Fibroblast of lung (primary cell): ENCODE results near the gene WDR75. TPM values are rescaled to one million over a fixed set of nuclear protein-coding genes. Genes with fewer than 3 reads are reported as not detected.

Experiments
- DNase-seq, 2 donors: peaks; one replicate each; pipeline versions ENCODE4 v3.0.0 to v3.0.0-alpha.2; 2010; ENCODE audit warnings: low read depth in 2 of 2
- H2AFZ ChIP-seq: 2 replicates; pipeline ENCODE4 v1.5.1; 2012; ENCODE audit warnings: low read length, control low read depth, inconsistent platforms
- H3K27ac ChIP-seq: 2 replicates; pipeline ENCODE4 v1.5.1; 2011; ENCODE audit warnings: low read length, control low read depth; ENCODE audit not compliant: insufficient read depth
- H3K27me3 ChIP-seq: 2 replicates; pipeline ENCODE4 v1.5.1; 2011; ENCODE audit warnings: mild to moderate bottlenecking, low read length; ENCODE audit not compliant: control insufficient read depth, insufficient read depth
- H3K36me3 ChIP-seq: 2 replicates; pipeline ENCODE4 v1.5.1; 2011; ENCODE audit warnings: low read length; ENCODE audit not compliant: control insufficient read depth, insufficient read depth
- H3K4me1 ChIP-seq: 2 replicates; pipeline ENCODE4 v1.5.1; 2011; ENCODE audit warnings: low read length; ENCODE audit not compliant: control insufficient read depth, insufficient read depth; ENCODE audit errors: extremely low read depth
- H3K4me2 ChIP-seq: 2 replicates; pipeline ENCODE4 v1.5.1; 2011; ENCODE audit warnings: low read length, control low read depth; ENCODE audit not compliant: insufficient read depth; ENCODE audit errors: extremely low read depth
- H3K4me3 ChIP-seq, 4 experiments: fragments of 200-600 bp in 1 of 4; sonication (generic) in 1 of 4; replicated peaks in 1 of 4; 2 replicates each; pipeline ENCODE4 v1.5.1; 2011 to 2016; ENCODE audit warnings: low read length in 4 of 4, low read depth in 3 of 4, mild to moderate bottlenecking in 3 of 4, control low read depth in 2 of 4, inconsistent platforms in 1 of 4, mixed read lengths in 1 of 4; ENCODE audit not compliant: insufficient read depth in 1 of 4; ENCODE audit errors: control extremely low read depth in 1 of 4
- H3K79me2 ChIP-seq: 2 replicates; pipeline ENCODE4 v1.5.1; 2012; ENCODE audit warnings: mild to moderate bottlenecking, low read length, inconsistent platforms; ENCODE audit not compliant: control insufficient read depth, insufficient read depth
- H3K9ac ChIP-seq: 2 replicates; pipeline ENCODE4 v1.5.1; 2011; ENCODE audit warnings: mild to moderate bottlenecking, low read length, control low read depth; ENCODE audit not compliant: insufficient read depth
- H3K9me3 ChIP-seq: 2 replicates; pipeline ENCODE4 v1.5.1; 2012; ENCODE audit warnings: low read depth, low read length; ENCODE audit not compliant: control insufficient read depth, insufficient read depth
- H4K20me1 ChIP-seq: 2 replicates; pipeline ENCODE4 v1.5.1; 2011; ENCODE audit warnings: low read length; ENCODE audit not compliant: control insufficient read depth, insufficient read depth; ENCODE audit errors: extremely low read depth
- CTCF ChIP-seq, 2 donors: IDR thresholded peaks in 1 of 2; conservative IDR thresholded peaks in 1 of 2; 1 replicate in 1 of 2; 2 replicates in 1 of 2; pipeline ENCODE4 v1.5.1; 2011 to 2012; ENCODE audit warnings: low read length in 2 of 2, control low read depth in 1 of 2, inconsistent platforms in 1 of 2, low read depth in 1 of 2, mild to moderate bottlenecking in 1 of 2
- EZH2 ChIP-seq: IDR thresholded peaks from 2 replicates; pipeline ENCODE4 v1.5.1; 2012; ENCODE audit warnings: low read length, control low read depth, mild to moderate bottlenecking; ENCODE audit errors: missing control alignments
- polyA plus RNA-seq, 2 donors: library from polyadenylated mRNA; depleted of rRNA in 1 of 2; stranded (reverse) in 1 of 2; unstranded in 1 of 2; fragments of >200 nt; gene quantifications; 2 replicates each; pipeline ENCODE4 v1.2.1, GENCODE V29; 2011 to 2012; ENCODE audit warnings: missing spikeins in 1 of 2
- total RNA-seq: library from RNA; depleted of rRNA; stranded (reverse); fragments of >200 nt; gene quantifications from 2 replicates; pipeline ENCODE4 v1.2.1, GENCODE V29; 2014

Gene WDR75
- total and polyA plus RNA-seq, 2 donors (not counting 1 experiment from before 2014, with no cell fraction given), result 33.9 to 54.0 TPM

GRCh38 chr2:189467160-189467559, 25.9 kb downstream of the WDR75 start:
- no peaks in the 10 kb centered on the region for H4K20me1 ChIP-seq
- H2AFZ ChIP-seq, result no peak overlapping the region
- no peak for DNase-seq
- H3K36me3 ChIP-seq, result peaks cover 6% of the 10 kb centered on the region
- no peak overlapping the region for H3K9ac ChIP-seq
- no peaks in the 10 kb centered on the region for H3K79me2 ChIP-seq
- no peaks in the 10 kb centered on the region for H3K9me3 ChIP-seq
- no peak overlapping the region for H3K27ac ChIP-seq
- no peaks in the 10 kb centered on the region for H3K4me1 ChIP-seq
- no peaks in the 10 kb centered on the region for H3K27me3 ChIP-seq
- TF ChIP-seq CTCF (conservative IDR thresholded peaks at IDR 0.05 in 1 of 2, IDR thresholded peaks at IDR 0.05 in 1 of 2; ENCODE audit: low read depth in 1 of 2, low read length in 2 of 2) (no peak), EZH2 (no peak)
- H3K4me2 ChIP-seq, result no peak overlapping the region
- no peak overlapping the region for H3K4me3 ChIP-seq

GRCh38 chr2:189467593-189467992, 26.3 kb downstream of the WDR75 start:
- Histone ChIP-seq H3K4me1 (no peaks in the 10 kb centered on the region), H2AFZ (no peak overlapping the region), H3K4me2 (no peak overlapping the region), H3K9ac (no peak overlapping the region), H4K20me1 (no peaks in the 10 kb centered on the region), H3K79me2 (no peaks in the 10 kb centered on the region), H3K4me3 (no peak overlapping the region), H3K27ac (no peak overlapping the region), H3K27me3 (no peaks in the 10 kb centered on the region), H3K9me3 (no peaks in the 10 kb centered on the region), H3K36me3 (peaks cover 5% of the 10 kb centered on the region)
- no peak for TF ChIP-seq CTCF (conservative IDR thresholded peaks at IDR 0.05 in 1 of 2, IDR thresholded peaks at IDR 0.05 in 1 of 2; ENCODE audit: low read depth in 1 of 2, low read length in 2 of 2)
- TF ChIP-seq EZH2, result no peak
- no peak for DNase-seq

GRCh38 chr2:189474526-189474925, 33.3 kb downstream of the WDR75 start:
- Histone ChIP-seq H3K9ac (no peak overlapping the region), H3K4me1 (no peaks in the 10 kb centered on the region), H4K20me1 (no peaks in the 10 kb centered on the region), H3K4me3 (no peak overlapping the region), H3K27me3 (no peaks in the 10 kb centered on the region), H2AFZ (no peak overlapping the region), H3K9me3 (no peaks in the 10 kb centered on the region), H3K79me2 (no peaks in the 10 kb centered on the region), H3K4me2 (no peak overlapping the region), H3K36me3 (no peaks in the 10 kb centered on the region), H3K27ac (no peak overlapping the region)
- no peak for TF ChIP-seq CTCF (conservative IDR thresholded peaks at IDR 0.05 in 1 of 2, IDR thresholded peaks at IDR 0.05 in 1 of 2; ENCODE audit: low read depth in 1 of 2, low read length in 2 of 2)
- no peak for TF ChIP-seq EZH2
- DNase-seq, result no peak
